Parathyroid adenoma (tissue), 2 donors: ENCODE measurements around the gene HIC1.

Source experiments
- H2AFZ ChIP-seq: fragments of 300-600 bp; sonication (generic); one replicate; pipeline ENCODE4 v1.7.0; 2017; ENCODE audit warnings: antibody characterized with exemption, mild to moderate bottlenecking
- H3K27ac ChIP-seq: fragments of 300-600 bp; sonication (generic); one replicate; pipeline ENCODE4 v1.7.0; 2017
- H3K27me3 ChIP-seq: fragments of 300-600 bp; sonication (generic); one replicate; pipeline ENCODE4 v1.7.0; 2017; ENCODE audit warnings: low read length; ENCODE audit not compliant: control insufficient read depth, insufficient read depth
- H3K36me3 ChIP-seq: fragments of 300-600 bp; sonication (generic); one replicate; pipeline ENCODE4 v1.7.0; 2017; ENCODE audit warnings: low read length; ENCODE audit not compliant: control insufficient read depth, insufficient read depth
- H3K4me1 ChIP-seq: fragments of 300-600 bp; sonication (generic); one replicate; pipeline ENCODE4 v1.7.0; 2017; ENCODE audit warnings: control low read depth
- H3K4me2 ChIP-seq: fragments of 300-600 bp; sonication (generic); one replicate; pipeline ENCODE4 v1.7.0; 2017; ENCODE audit warnings: low read length
- H3K4me3 ChIP-seq: fragments of 300-600 bp; sonication (generic); one replicate; pipeline ENCODE4 v1.7.0; 2017; ENCODE audit warnings: low read depth, low read length
- H3K79me2 ChIP-seq: fragments of 300-600 bp; sonication (generic); one replicate; pipeline ENCODE4 v1.7.0; 2017; ENCODE audit warnings: control low read depth
- H3K9ac ChIP-seq: fragments of 300-600 bp; sonication (generic); one replicate; pipeline ENCODE4 v1.7.0; 2017; ENCODE audit warnings: mild to moderate bottlenecking
- H3K9me3 ChIP-seq: fragments of 300-600 bp; sonication (generic); one replicate; pipeline ENCODE4 v1.7.0; 2017; ENCODE audit warnings: low read length; ENCODE audit not compliant: control insufficient read depth
- CTCF ChIP-seq: fragments of 300-600 bp; sonication (generic); IDR thresholded peaks from one replicate; pipeline ENCODE4 v1.7.0; 2017; ENCODE audit warnings: antibody characterized with exemption, mild to moderate bottlenecking
- donor health status: primary hyperparathyroidism.

The HIC1 gene

GRCh38 chr17:2025220-2025621 is 29.7 kb upstream of the HIC1 start, which contains the start of gene RTN4RL1:
TSS of gene RTN4RL1 (minus strand) at chr17:2025334. CDS start at chr17:2024865, 469 bp downstream.
- H3K27ac ChIP-seq = no peak within 1 kb of the TSS
- peak within 1 kb of the TSS; percentile 54 for H3K4me3 ChIP-seq
- H3K4me2 ChIP-seq = peak within 1 kb of the TSS; percentile 83
- no peak within 1 kb of the TSS for H3K9ac ChIP-seq
- no peaks in the 10 kb centered on the region for H3K36me3 ChIP-seq
- no peaks in the 10 kb centered on the region for H3K79me2 ChIP-seq
- H3K27me3 ChIP-seq = no peaks in the 10 kb centered on the region
- TF ChIP-seq CTCF = no peak
- no peaks in the 10 kb centered on the region for H3K4me1 ChIP-seq
- peak within 1 kb of the TSS; percentile 84 for H2AFZ ChIP-seq
- H3K9me3 ChIP-seq = no peaks in the 10 kb centered on the region

- H2AFZ ChIP-seq = peak overlapping the region; percentile 84
- H3K27ac ChIP-seq = no peak overlapping the region
- no peaks in the 10 kb centered on the region for H3K36me3 ChIP-seq
- TF ChIP-seq CTCF = peak; percentile 78
- peak overlapping the region; percentile 83 for H3K4me2 ChIP-seq
- H3K4me3 ChIP-seq = peak overlapping the region; percentile 54
- no peaks in the 10 kb centered on the region for H3K9me3 ChIP-seq
- no peaks in the 10 kb centered on the region for H3K27me3 ChIP-seq
- H3K4me1 ChIP-seq = no peaks in the 10 kb centered on the region
- H3K79me2 ChIP-seq = peaks cover 1% of the 10 kb centered on the region
- no peak overlapping the region for H3K9ac ChIP-seq
Measured at GRCh38 chr17:2025622-2026309, 29.1 kb upstream of the HIC1 start.

GRCh38 chr17:2027528-2028233 is 27.2 kb upstream of the HIC1 start:
- no peak overlapping the region for H2AFZ ChIP-seq
- no peaks in the 10 kb centered on the region for H3K4me1 ChIP-seq
- no peak overlapping the region for H3K27ac ChIP-seq
- H3K79me2 ChIP-seq = peaks cover 10% of the 10 kb centered on the region
- no peak overlapping the region for H3K9ac ChIP-seq
- H3K4me3 ChIP-seq = no peak overlapping the region
- H3K9me3 ChIP-seq = no peaks in the 10 kb centered on the region
- TF ChIP-seq CTCF = no peak
- H3K4me2 ChIP-seq = no peak overlapping the region
- no peaks in the 10 kb centered on the region for H3K36me3 ChIP-seq
- no peaks in the 10 kb centered on the region for H3K27me3 ChIP-seq

GRCh38 chr17:2028234-2028614 is 26.7 kb upstream of the HIC1 start:
- H3K27ac ChIP-seq = no peak overlapping the region
- H3K27me3 ChIP-seq = no peaks in the 10 kb centered on the region
- H3K4me3 ChIP-seq = no peak overlapping the region
- no peak overlapping the region for H3K9ac ChIP-seq
- H3K79me2 ChIP-seq = peaks cover 11% of the 10 kb centered on the region
- no peak overlapping the region for H3K4me2 ChIP-seq
- H3K9me3 ChIP-seq = no peaks in the 10 kb centered on the region
- TF ChIP-seq CTCF = no peak
- H2AFZ ChIP-seq = no peak overlapping the region
- no peaks in the 10 kb centered on the region for H3K4me1 ChIP-seq
- no peaks in the 10 kb centered on the region for H3K36me3 ChIP-seq
